ENCODE data around the gene CDC42EP2. TPM values are rescaled to one million over a fixed set of nuclear protein-coding genes. Genes with fewer than 3 reads are reported as not detected.

Gene CDC42EP2
- total RNA-seq, 1 donor from 2014 or later, result 11.3 TPM

DNA sequence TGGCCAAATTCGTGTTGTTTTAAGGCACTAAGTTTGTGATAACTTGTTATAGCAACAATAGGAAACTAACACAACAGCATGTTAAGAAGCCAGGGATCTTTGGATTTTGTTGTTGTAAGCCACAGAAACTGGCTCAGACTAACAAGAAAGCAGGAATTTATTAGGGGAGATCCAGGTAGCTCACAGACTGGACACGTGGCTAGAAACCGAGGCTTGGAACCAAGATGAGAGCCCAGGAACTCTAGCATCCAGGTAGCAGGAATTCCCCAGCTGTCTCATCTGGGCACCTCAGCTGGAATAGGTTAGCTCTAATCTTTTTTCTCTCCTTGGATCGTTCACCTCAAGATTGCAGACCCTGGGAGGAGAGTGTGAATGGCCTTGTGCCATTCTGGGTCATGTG is 28.0 kb upstream of the CDC42EP2 start:
- Histone ChIP-seq H3K9me3 (replicated peaks) (no peaks in the 10 kb centered on the region), H3K4me1 (peaks cover 31% of the 10 kb centered on the region), H3K27ac (replicated peaks) (no peak overlapping the region), H3K4me3 (no peak overlapping the region), H3K27me3 (ENCODE audit: low read depth) (no peaks in the 10 kb centered on the region), H3K36me3 (peaks cover 27% of the 10 kb centered on the region)
- TF ChIP-seq CTCF (IDR thresholded peaks at IDR 0.05; ENCODE audit: borderline replicate concordance), result no peak
- intact Hi-C loops (cut with micrococcal nuclease), result no loop called here
- no peak for DNase-seq

DNA sequence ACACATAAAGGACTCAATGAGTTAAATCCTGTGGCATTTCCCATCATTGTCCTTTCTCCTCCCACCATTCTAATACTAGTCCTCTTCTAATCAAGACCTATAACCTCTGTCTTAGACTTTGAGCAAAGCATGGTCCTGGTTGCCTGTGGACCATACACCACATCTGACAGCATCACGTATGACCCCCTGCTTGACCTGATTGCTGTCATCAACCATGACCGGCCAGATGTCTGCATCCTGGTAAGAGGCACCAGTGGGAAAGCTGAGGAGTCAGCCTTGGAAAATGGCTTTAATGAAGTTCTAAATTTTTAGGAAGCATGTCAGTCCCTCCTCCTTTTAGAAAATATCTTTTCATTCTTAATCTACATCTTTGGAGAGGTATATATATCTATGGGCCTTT is 27.1 kb upstream of the CDC42EP2 start:
- Histone ChIP-seq H3K36me3 (peaks cover 19% of the 10 kb centered on the region), H3K4me1 (peaks cover 41% of the 10 kb centered on the region), H3K27me3 (ENCODE audit: low read depth) (no peaks in the 10 kb centered on the region), H3K27ac (replicated peaks) (no peak overlapping the region), H3K4me3 (no peak overlapping the region), H3K9me3 (replicated peaks) (no peaks in the 10 kb centered on the region)
- intact Hi-C loops (cut with micrococcal nuclease), result no loop called here
- DNase-seq, result no peak
- TF ChIP-seq CTCF (IDR thresholded peaks at IDR 0.05; ENCODE audit: borderline replicate concordance), result no peak

GRCh38 chr11:65288706-65289536 is 25.7 kb upstream of the CDC42EP2 start:
- H3K4me3 ChIP-seq, result no peak overlapping the region
- DNase-seq, result peak; percentile 76
- peaks cover 10% of the 10 kb centered on the region for H3K36me3 ChIP-seq
- H3K9me3 ChIP-seq (replicated peaks), result no peaks in the 10 kb centered on the region
- TF ChIP-seq CTCF (IDR thresholded peaks at IDR 0.05; ENCODE audit: borderline replicate concordance), result no peak
- intact Hi-C loops (cut with micrococcal nuclease), result no loop called here
- H3K4me1 ChIP-seq, result peaks cover 52% of the 10 kb centered on the region
- H3K27ac ChIP-seq (replicated peaks), result peak overlapping the region; percentile 90
- no peaks in the 10 kb centered on the region for H3K27me3 ChIP-seq (ENCODE audit: low read depth)

DNA sequence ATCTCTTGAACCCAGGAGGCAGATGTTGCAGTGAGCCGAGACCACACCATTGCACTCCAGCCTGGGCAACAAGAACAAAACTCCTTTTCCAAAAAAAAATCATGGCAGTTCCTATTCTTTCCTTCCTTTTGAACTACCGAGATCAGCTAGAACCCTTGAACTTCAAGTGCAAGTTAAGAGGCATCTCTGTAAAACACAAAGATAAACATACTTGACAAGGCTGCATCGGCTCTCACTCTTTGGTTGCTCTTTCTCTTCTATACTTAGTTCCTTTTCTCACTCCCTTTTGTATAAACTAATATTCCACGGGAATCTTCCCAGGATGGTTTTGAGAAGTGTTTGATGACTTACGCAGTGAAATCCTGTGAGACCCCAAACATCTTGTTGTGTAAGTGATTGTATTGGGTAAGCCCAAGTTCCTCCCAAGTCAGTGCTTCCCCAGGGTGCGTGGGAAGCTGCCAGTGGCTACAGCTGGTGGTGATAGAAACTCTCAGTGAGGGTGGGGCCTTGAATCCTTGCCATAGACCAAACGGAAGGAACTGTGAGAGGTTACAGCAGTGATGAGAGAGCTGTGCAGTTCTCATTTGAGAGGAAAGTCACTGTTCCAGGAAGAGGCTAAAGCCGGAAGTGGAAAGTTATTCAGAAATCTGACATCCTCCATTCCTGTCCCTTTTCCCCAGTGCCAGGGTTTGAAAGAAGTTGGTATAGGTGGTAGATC is 24.1 kb upstream of the CDC42EP2 start:
- peak overlapping the region; percentile 33 for H3K4me3 ChIP-seq
- DNase-seq, result peak; percentile 93
- peaks cover 10% of the 10 kb centered on the region for H3K36me3 ChIP-seq
- no peaks in the 10 kb centered on the region for H3K9me3 ChIP-seq (replicated peaks)
- intact Hi-C loops (cut with micrococcal nuclease), result no loop called here
- H3K4me1 ChIP-seq, result peaks cover 69% of the 10 kb centered on the region
- TF ChIP-seq CTCF (IDR thresholded peaks at IDR 0.05; ENCODE audit: borderline replicate concordance), result no peak
- H3K27ac ChIP-seq (replicated peaks), result peak overlapping the region; percentile 90
- no peaks in the 10 kb centered on the region for H3K27me3 ChIP-seq (ENCODE audit: low read depth)

DNA sequence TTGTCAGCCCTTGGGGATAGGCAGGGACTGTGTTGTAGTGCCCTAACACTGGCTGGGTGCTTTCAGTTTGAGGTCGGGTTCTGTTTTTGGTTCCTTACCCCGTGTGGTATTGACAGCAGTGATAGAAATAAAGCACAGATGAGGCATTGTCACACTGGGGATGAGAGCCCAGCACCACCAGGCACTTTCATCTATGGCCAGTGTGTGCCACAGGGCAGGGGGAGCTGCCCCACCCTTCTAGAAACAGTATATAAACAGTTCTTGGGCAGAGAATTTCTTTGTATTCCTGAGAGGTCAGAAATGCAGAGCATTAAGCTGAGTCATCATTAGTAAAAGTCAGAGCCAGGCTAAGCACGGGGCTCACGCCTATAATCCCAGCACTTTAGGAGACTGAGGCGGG is 23.1 kb upstream of the CDC42EP2 start:
- H3K36me3 ChIP-seq, result peaks cover 5% of the 10 kb centered on the region
- H3K27ac ChIP-seq (replicated peaks), result peak overlapping the region; percentile 90
- peak overlapping the region; percentile 33 for H3K4me3 ChIP-seq
- TF ChIP-seq CTCF (IDR thresholded peaks at IDR 0.05; ENCODE audit: borderline replicate concordance), result no peak
- DNase-seq, result no peak
- H3K9me3 ChIP-seq (replicated peaks), result no peaks in the 10 kb centered on the region
- intact Hi-C loops (cut with micrococcal nuclease), result no loop called here
- peaks cover 79% of the 10 kb centered on the region for H3K4me1 ChIP-seq
- H3K27me3 ChIP-seq (ENCODE audit: low read depth), result no peaks in the 10 kb centered on the region

All from left ventricle myocardium inferior (tissue), 1 donor.